HepG2 (cell line): ENCODE data around the gene SSR2. TPM values are rescaled to one million over a fixed set of nuclear protein-coding genes. Genes with fewer than 3 reads are reported as not detected.

Experiments used
- ATF4 ChIP-seq, 2 experiments: fragments of 450-650 bp in 1 of 2; sonication (generic) in 1 of 2; formaldehyde crosslinking; IDR thresholded peaks; 2 replicates each; pipeline versions ENCODE4 v1.5.0 to v1.8.0; 2020 to 2022; ENCODE audit warnings: mild to moderate bottlenecking in 1 of 2, missing genetic modification reagents in 1 of 2
- CREB1 ChIP-seq, 2 experiments: fragments of 450-650 bp in 1 of 2; IDR thresholded peaks; 2 replicates each; pipeline ENCODE4 v1.6.1; 2016 to 2017; ENCODE audit warnings: control low read depth in 1 of 2, mild to moderate bottlenecking in 1 of 2, missing compliant biosample characterization in 1 of 2, missing genetic modification characterization in 1 of 2
- FLYWCH1 ChIP-seq: sonication (generic); formaldehyde crosslinking; IDR thresholded peaks from 2 replicates; pipeline ENCODE4 v1.8.1; 2023; ENCODE audit warnings: mild to moderate bottlenecking, missing genetic modification reagents
- HNRNPL ChIP-seq: fragments of 200-400 bp; formaldehyde crosslinking; IDR thresholded peaks from 2 replicates; pipeline ENCODE4 v1.6.1; 2017; ENCODE audit warnings: mild to moderate bottlenecking, low read depth, low read length
- IRX3 ChIP-seq: sonication (generic); formaldehyde crosslinking; IDR thresholded peaks from 2 replicates; pipeline ENCODE4 v1.8.1; 2023; ENCODE audit warnings: mild to moderate bottlenecking, low read depth, missing genetic modification reagents, borderline replicate concordance
- MAFG ChIP-seq: sonication (generic); formaldehyde crosslinking; IDR thresholded peaks from 2 replicates; pipeline ENCODE4 v1.5.1; 2020; ENCODE audit warnings: mild to moderate bottlenecking, missing genetic modification reagents
- MED1 ChIP-seq: sonication (generic); formaldehyde crosslinking; IDR thresholded peaks from 2 replicates; pipeline ENCODE4 v1.4.0; 2020; ENCODE audit warnings: missing genetic modification reagents
- MTF2 ChIP-seq: sonication (generic); formaldehyde crosslinking; IDR thresholded peaks from 2 replicates; pipeline ENCODE4 v1.5.0; 2020; ENCODE audit warnings: missing genetic modification reagents, borderline replicate concordance
- MYC ChIP-seq: sonication (generic); formaldehyde crosslinking; IDR thresholded peaks from 2 replicates; pipeline ENCODE4 v1.9.0; 2021; ENCODE audit warnings: missing genetic modification reagents, borderline replicate concordance
- NCOR1 ChIP-seq: fragments of 200-600 bp; sonication (generic); IDR thresholded peaks from 2 replicates; pipeline ENCODE4 v1.7.0; 2017; ENCODE audit warnings: antibody characterized with exemption, low read length, borderline replicate concordance
- RAD51 ChIP-seq: fragments of 450-650 bp; IDR thresholded peaks from 2 replicates; pipeline ENCODE4 v1.6.1; 2016; ENCODE audit warnings: borderline replicate concordance
- SAFB2 ChIP-seq: sonication (generic); formaldehyde crosslinking; IDR thresholded peaks from 2 replicates; pipeline ENCODE4 v1.5.1; 2020; ENCODE audit warnings: missing genetic modification reagents, low read depth, mild to moderate bottlenecking, borderline replicate concordance
- SATB2 ChIP-seq: sonication (generic); formaldehyde crosslinking; IDR thresholded peaks from 2 replicates; pipeline ENCODE4 v1.5.0; 2020; ENCODE audit warnings: missing genetic modification reagents
- SP140L ChIP-seq: sonication (generic); formaldehyde crosslinking; IDR thresholded peaks from 2 replicates; pipeline ENCODE4 v1.4.0; 2020; ENCODE audit warnings: missing genetic modification reagents, borderline replicate concordance
- XRCC5 ChIP-seq: fragments of 200-400 bp; formaldehyde crosslinking; optimal IDR thresholded peaks from 2 replicates; pipeline ENCODE3; 2017; ENCODE audit warnings: mild to moderate bottlenecking, low read length
- ZBTB33 ChIP-seq: sonication (generic); formaldehyde crosslinking; IDR thresholded peaks from 2 replicates; pipeline ENCODE4 v1.4.0; 2020; ENCODE audit warnings: missing genetic modification reagents
- ZNF329 ChIP-seq: sonication (generic); formaldehyde crosslinking; IDR thresholded peaks from 2 replicates; pipeline ENCODE4 v1.9.0; 2021; ENCODE audit warnings: low read depth, mild to moderate bottlenecking, missing genetic modification reagents
- ZNF34 ChIP-seq: sonication (generic); formaldehyde crosslinking; IDR thresholded peaks from 2 replicates; pipeline ENCODE4 v1.4.0; 2020; ENCODE audit warnings: mild to moderate bottlenecking, missing genetic modification reagents, borderline replicate concordance
- ZNF513 ChIP-seq: sonication (generic); formaldehyde crosslinking; conservative IDR thresholded peaks from 2 replicates; pipeline ENCODE4 v1.5.0; 2020; ENCODE audit warnings: missing genetic modification reagents
- ZNF530 ChIP-seq: sonication (generic); formaldehyde crosslinking; IDR thresholded peaks from 2 replicates; pipeline ENCODE4 v1.5.0; 2020; ENCODE audit warnings: low read depth, mild to moderate bottlenecking, missing genetic modification reagents
- ZNF557 ChIP-seq: sonication (generic); formaldehyde crosslinking; IDR thresholded peaks from 2 replicates; pipeline ENCODE4 v1.4.0; 2020; ENCODE audit warnings: missing genetic modification reagents
- ZNF629 ChIP-seq: sonication (generic); formaldehyde crosslinking; conservative IDR thresholded peaks from 2 replicates; pipeline ENCODE4 v1.5.0; 2020; ENCODE audit warnings: missing genetic modification reagents
- ZNF7 ChIP-seq: IDR thresholded peaks from 2 replicates; pipeline ENCODE4 v1.6.1; 2016; ENCODE audit warnings: missing biosample characterization, missing genetic modification reagents
- ZNF737 ChIP-seq: sonication (generic); formaldehyde crosslinking; IDR thresholded peaks from 2 replicates; pipeline ENCODE4 v1.5.0; 2020; ENCODE audit warnings: missing genetic modification reagents, mild to moderate bottlenecking, borderline replicate concordance
- ZNF841 ChIP-seq: sonication (generic); formaldehyde crosslinking; IDR thresholded peaks from 2 replicates; pipeline ENCODE4 v1.8.1; 2023; ENCODE audit warnings: missing genetic modification reagents, borderline replicate concordance
- ZSCAN9 ChIP-seq: IDR thresholded peaks from 2 replicates; pipeline ENCODE4 v1.6.1; 2016; ENCODE audit warnings: borderline replicate concordance
- polyA plus RNA-seq, 8 experiments: library from polyadenylated mRNA; depleted of rRNA in 3 of 8; stranded (reverse) in 7 of 8; unstranded in 1 of 8; fragments of >200 nt; fragmentation: Illumina TruSeq in 4 of 8; extraction: Trizol in 4 of 8; gene quantifications; 2 replicates each; pipeline versions ENCODE4 v1.2.1 to v1.2.3, GENCODE V29; 2011 to 2016; ENCODE audit warnings: low read depth in 4 of 8, missing spikeins in 1 of 8, mixed read lengths in 1 of 8; ENCODE audit not compliant: insufficient read depth in 1 of 8
- total RNA-seq, 5 experiments: library from RNA; depleted of rRNA; stranded (reverse); fragments of >200 nt; fragmentation: Illumina TruSeq; extraction: Trizol; gene quantifications; 2 replicates each; pipeline ENCODE4 v1.2.3, GENCODE V29; 2016; ENCODE audit warnings: low read depth in 1 of 5
- TF ChIP-seq, protein P1 (sequence below): sonication (generic); formaldehyde crosslinking; IDR thresholded peaks from 2 replicates; pipeline ENCODE4 v1.4.0; 2020; ENCODE audit warnings: mild to moderate bottlenecking, missing genetic modification reagents

The SSR2 gene
- total and polyA plus RNA-seq, 2 of the 13 experiments (the other 11 are each of a cell fraction or from before 2014, with no cell fraction given) = 284 to 461 TPM

DNA sequence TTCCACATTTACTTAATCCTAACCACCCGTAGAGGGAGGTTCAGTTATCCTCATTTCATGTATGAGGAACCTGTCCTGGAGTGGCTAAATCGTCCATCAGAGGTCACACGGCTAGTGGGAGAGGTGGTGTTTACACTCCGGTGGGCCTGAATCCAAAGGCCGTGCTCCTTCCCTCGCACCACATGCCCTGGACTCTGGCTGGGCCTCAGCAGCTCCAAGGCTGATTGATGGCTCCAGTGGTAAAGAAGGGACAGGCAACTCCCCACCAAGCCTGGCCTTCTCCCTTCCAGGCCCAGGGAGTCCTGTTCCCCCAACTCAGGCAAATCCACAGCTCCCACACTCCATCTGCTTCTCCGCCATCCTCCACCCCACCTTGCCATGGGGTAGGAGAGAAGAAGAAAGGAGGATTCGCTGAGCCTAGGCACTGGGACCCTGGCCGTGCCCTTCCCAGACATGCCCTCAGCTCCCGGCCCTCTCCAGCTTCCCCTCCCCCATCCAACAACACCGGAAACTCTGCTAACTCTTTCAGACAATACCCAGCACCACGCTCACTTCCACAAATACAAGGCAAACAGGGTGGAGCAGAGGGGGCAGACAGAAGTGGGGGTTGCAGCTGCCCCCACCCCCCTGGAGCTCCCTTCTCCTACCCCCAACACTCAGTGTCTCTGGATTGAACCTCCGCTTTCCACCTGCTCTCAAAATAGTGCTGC is 53.3 kb downstream of the SSR2 start (continued):
- TF ChIP-seq MAFG (CRISPR knock-in tag) (no peak), ZNF513 (CRISPR knock-in tag) (no peak), XRCC5 (peak; percentile 28), HNRNPL (0 out of 2 replicates have a peak, but pooled peaks have one; percentile 43), RAD51 (no peak), SAFB2 (CRISPR knock-in tag) (no peak), SP140L (CRISPR knock-in tag) (no peak), ZNF7 (CRISPR knock-in tag) (no peak), SATB2 (CRISPR knock-in tag) (no peak), MYC (CRISPR knock-in tag) (peak; percentile 82), ZNF329 (CRISPR knock-in tag) (0 out of 2 replicates have a peak, but pooled peaks have one; percentile 35), CREB1 (IDR thresholded peaks at IDR 0.05) (no peak), CREB1 (CRISPR knock-in tag; IDR thresholded peaks at IDR 0.05) (no peak), ZNF841 (CRISPR knock-in tag) (no peak), FLYWCH1 (CRISPR knock-in tag) (no peak), ZNF530 (CRISPR knock-in tag) (no peak), ZNF629 (no peak), IRX3 (CRISPR knock-in tag) (no peak), ZNF34 (CRISPR knock-in tag) (no peak), ATF4 (CRISPR knock-in tag; IDR thresholded peaks at IDR 0.05) (no peak), ZNF557 (peak; percentile 15; the same call in 1 of the 2 replicates), ZSCAN9 (CRISPR knock-in tag) (no peak), ZBTB33 (CRISPR knock-in tag) (no peak), NCOR1 (0 out of 2 replicates have a peak, but pooled peaks have one; percentile 23), MED1 (peak; percentile 86), ZNF737 (no peak), MTF2 (CRISPR knock-in tag) (no peak)
- TF ChIP-seq, protein P1, sequence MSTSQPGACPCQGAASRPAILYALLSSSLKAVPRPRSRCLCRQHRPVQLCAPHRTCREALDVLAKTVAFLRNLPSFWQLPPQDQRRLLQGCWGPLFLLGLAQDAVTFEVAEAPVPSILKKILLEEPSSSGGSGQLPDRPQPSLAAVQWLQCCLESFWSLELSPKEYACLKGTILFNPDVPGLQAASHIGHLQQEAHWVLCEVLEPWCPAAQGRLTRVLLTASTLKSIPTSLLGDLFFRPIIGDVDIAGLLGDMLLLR = no peak
